Choroid plexus epithelial cell (primary cell): ENCODE data around the gene IL1RAPL1.

Experiments
- DNase-seq: peaks from one replicate; pipeline ENCODE4 v3.0.0-alpha.2; 2010; ENCODE audit warnings: low read depth
- H3K4me3 ChIP-seq: 2 replicates; pipeline ENCODE4 v1.5.1; 2011; ENCODE audit warnings: low read depth, mild to moderate bottlenecking, control low read depth, low read length, moderate library complexity
- CTCF ChIP-seq: conservative IDR thresholded peaks from 2 replicates; pipeline ENCODE4 v1.5.1; 2011; ENCODE audit warnings: low read depth, mild to moderate bottlenecking, control low read depth, inconsistent platforms, low read length, moderate library complexity

Gene IL1RAPL1

GRCh38 chrX:29691044-29691443 lies 1103.8 kb downstream of the IL1RAPL1 start:
- DNase-seq: no peak

GRCh38 chrX:29693912-29694311 lies 1106.7 kb downstream of the IL1RAPL1 start:
- DNase-seq: no peak
- H3K4me3 ChIP-seq: no peak overlapping the region
- TF ChIP-seq CTCF: no peak

More at GRCh38 chrX:29691044-29691443, 1103.8 kb downstream of the IL1RAPL1 start:
- no peak overlapping the region for H3K4me3 ChIP-seq
- no peak for TF ChIP-seq CTCF

- no peak for DNase-seq
- no peak for TF ChIP-seq CTCF
Observed at GRCh38 chrX:29699239-29699638, 1112.0 kb downstream of the IL1RAPL1 start.

GRCh38 chrX:29707088-29707487 lies 1119.8 kb downstream of the IL1RAPL1 start:
- no peak overlapping the region for H3K4me3 ChIP-seq
- TF ChIP-seq CTCF: no peak
- no peak for DNase-seq

More at GRCh38 chrX:29699239-29699638, 1112.0 kb downstream of the IL1RAPL1 start:
- H3K4me3 ChIP-seq: no peak overlapping the region

- TF ChIP-seq CTCF: no peak
- no peak for DNase-seq
- H3K4me3 ChIP-seq: no peak overlapping the region
Observed at GRCh38 chrX:29721152-29721551, 1133.9 kb downstream of the IL1RAPL1 start.

- DNase-seq: no peak
- no peak overlapping the region for H3K4me3 ChIP-seq
- no peak for TF ChIP-seq CTCF
Observed at GRCh38 chrX:29724316-29724715, 1137.1 kb downstream of the IL1RAPL1 start.

GRCh38 chrX:29726811-29727210 lies 1139.6 kb downstream of the IL1RAPL1 start:
- no peak for DNase-seq
- TF ChIP-seq CTCF: no peak
- no peak overlapping the region for H3K4me3 ChIP-seq
